Ascending aorta (tissue), 2 donors: ENCODE data around the gene CCDC197. TPM values are rescaled to one million over a fixed set of nuclear protein-coding genes. Genes with fewer than 3 reads are reported as not detected.
A peak's percentile ranks its signal among the peaks of the same experiment; 100 is the strongest.

Experiments
- DNase-seq, 2 donors: peaks; one replicate each; pipeline ENCODE4 v3.0.0-alpha.2; 2019; ENCODE audit warnings: low spot score in 2 of 2
- H3K27ac ChIP-seq, 2 donors: fragments of 200-600 bp; sonication (generic); one replicate each; pipeline ENCODE4 v1.5.1; 2016 to 2017; ENCODE audit warnings: mild to moderate bottlenecking in 1 of 2
- H3K27me3 ChIP-seq: fragments of 200-600 bp; sonication (generic); one replicate; pipeline ENCODE4 v1.5.1; 2017
- H3K36me3 ChIP-seq, 2 donors: fragments of 200-600 bp; sonication (generic); one replicate each; pipeline ENCODE4 v1.5.1; 2016
- H3K4me1 ChIP-seq, 2 donors: fragments of 200-600 bp; sonication (generic); one replicate each; pipeline ENCODE4 v1.5.1; 2016 to 2017; ENCODE audit warnings: mild to moderate bottlenecking in 1 of 2
- H3K4me3 ChIP-seq, 2 donors: fragments of 200-600 bp; sonication (generic); one replicate each; pipeline ENCODE4 v1.5.1; 2016 to 2017; ENCODE audit warnings: mild to moderate bottlenecking in 1 of 2
- H3K9me3 ChIP-seq, 2 donors: fragments of 200-600 bp; sonication (generic); one replicate each; pipeline ENCODE4 v1.5.1; 2016
- CTCF ChIP-seq, 3 experiments: fragments of 200-600 bp in 2 of 3; fragments of 450-650 bp in 1 of 3; sonication (generic) in 2 of 3; IDR thresholded peaks; one replicate each; pipeline ENCODE4 v1.5.1; 2016 to 2019; ENCODE audit warnings: antibody characterized with exemption in 3 of 3, mild to moderate bottlenecking in 1 of 3, moderate library complexity in 1 of 3
- intact Hi-C: fragments of 100-400 bp; cut with DNase I; formaldehyde crosslinking; loops from one replicate; pipeline ENCODE4 v1.15.1; 2023
- total RNA-seq: library from RNA; depleted of rRNA; stranded (reverse); fragments of >200 nt; gene quantifications from one replicate; pipeline ENCODE4 v1.1.0, GENCODE V29; 2016

CCDC197 gene
- total RNA-seq, 1 donor from 2014 or later: not detected

- Histone ChIP-seq H3K4me3 (no peak overlapping the region), H3K4me1 (peaks cover 6 to 28% of the 10 kb centered on the region in 2 donors), H3K9me3 (no peaks in the 10 kb centered on the region), H3K27ac (peak overlapping the region in 1 of 2 donors; percentile 9), H3K27me3 (no peaks in the 10 kb centered on the region), H3K36me3 (peaks cover 46 to 54% of the 10 kb centered on the region in 2 donors)
- intact Hi-C loops: no loop called here
- DNase-seq: no peak
- no peak for TF ChIP-seq CTCF (IDR thresholded peaks at IDR 0.05)
These were observed 43.8 kb upstream of the CCDC197 start for GRCh38 chr14:93953263-93953662.

GRCh38 chr14:93953739-93954515, 43.2 kb upstream of the CCDC197 start:
- Histone ChIP-seq H3K9me3 (no peaks in the 10 kb centered on the region), H3K27ac (peak overlapping the region in 1 of 2 donors; percentile 9), H3K27me3 (no peaks in the 10 kb centered on the region), H3K4me1 (peaks cover 6 to 35% of the 10 kb centered on the region in 2 donors), H3K36me3 (peaks cover 43 to 48% of the 10 kb centered on the region in 2 donors), H3K4me3 (no peak overlapping the region)
- intact Hi-C loops: no loop called here
- no peak for DNase-seq
- TF ChIP-seq CTCF (IDR thresholded peaks at IDR 0.05): no peak

- H3K27me3 ChIP-seq: no peaks in the 10 kb centered on the region
- H3K4me1 ChIP-seq: peaks cover 6 to 37% of the 10 kb centered on the region in 2 donors
- H3K9me3 ChIP-seq: no peaks in the 10 kb centered on the region
- H3K36me3 ChIP-seq: peaks cover 42 to 47% of the 10 kb centered on the region in 2 donors
- peak overlapping the region in 1 of 2 donors; percentile 9 for H3K27ac ChIP-seq
- no peak overlapping the region for H3K4me3 ChIP-seq
- no peak for DNase-seq
- intact Hi-C loops: no loop called here
- no peak for TF ChIP-seq CTCF (IDR thresholded peaks at IDR 0.05)
These were observed 42.6 kb upstream of the CCDC197 start for GRCh38 chr14:93954516-93954830.

- no peak overlapping the region for H3K4me3 ChIP-seq
- intact Hi-C loops: no loop called here
- no peaks in the 10 kb centered on the region for H3K9me3 ChIP-seq
- peaks cover 38 to 40% of the 10 kb centered on the region in 2 donors for H3K36me3 ChIP-seq
- no peak for DNase-seq
- no peaks in the 10 kb centered on the region for H3K27me3 ChIP-seq
- peaks cover 6 to 43% of the 10 kb centered on the region in 2 donors for H3K4me1 ChIP-seq
- peak overlapping the region; percentile 8 to 53 for H3K27ac ChIP-seq
- TF ChIP-seq CTCF (IDR thresholded peaks at IDR 0.05): no peak
These were observed 41.9 kb upstream of the CCDC197 start for GRCh38 chr14:93954900-93955849.

- DNase-seq: no peak
- H3K9me3 ChIP-seq: no peaks in the 10 kb centered on the region
- peaks cover 6 to 43% of the 10 kb centered on the region in 2 donors for H3K4me1 ChIP-seq
- peaks cover 30 to 32% of the 10 kb centered on the region in 2 donors for H3K36me3 ChIP-seq
- H3K4me3 ChIP-seq: no peak overlapping the region
- H3K27ac ChIP-seq: peak overlapping the region; percentile 51 to 53
- TF ChIP-seq CTCF (IDR thresholded peaks at IDR 0.05): no peak
- no peaks in the 10 kb centered on the region for H3K27me3 ChIP-seq
- intact Hi-C loops: no loop called here
These were observed 41.1 kb upstream of the CCDC197 start for GRCh38 chr14:93955850-93956481.
